Cardiac muscle cell (in vitro differentiated cells and primary cell): ENCODE results near the gene TEDC1. TPM values are rescaled to one million over a fixed set of nuclear protein-coding genes. Genes with fewer than 3 reads are reported as not detected.

Experiments
- DNase-seq, 2 donors: peaks; one replicate each; pipeline versions ENCODE4 v3.0.0 to v3.0.0-alpha.2; 2010 to 2017; ENCODE audit warnings: low read depth in 1 of 2, low spot score in 1 of 2
- H3K27ac ChIP-seq: fragments of 200-600 bp; sonication (generic); 2 replicates; pipeline ENCODE4 v1.5.1; 2016
- H3K27me3 ChIP-seq: fragments of 200-600 bp; sonication (generic); 2 replicates; pipeline ENCODE4 v1.6.0; 2016; ENCODE audit warnings: control low read depth
- H3K36me3 ChIP-seq: fragments of 200-600 bp; sonication (generic); 2 replicates; pipeline ENCODE4 v1.5.1; 2016; ENCODE audit warnings: control low read depth
- H3K4me1 ChIP-seq: fragments of 200-600 bp; sonication (generic); 2 replicates; pipeline ENCODE4 v1.8.1; 2017; ENCODE audit warnings: low read depth, mild to moderate bottlenecking, mixed run types
- H3K4me3 ChIP-seq: fragments of 200-600 bp; sonication (generic); 2 replicates; pipeline ENCODE4 v1.5.1; 2016; ENCODE audit warnings: mild to moderate bottlenecking
- H3K9me3 ChIP-seq: fragments of 200-600 bp; sonication (generic); 2 replicates; pipeline ENCODE4 v1.5.1; 2017; ENCODE audit warnings: low read depth, mild to moderate bottlenecking, control low read depth
- CTCF ChIP-seq: IDR thresholded peaks from 2 replicates; pipeline ENCODE4 v1.5.1; 2012; ENCODE audit warnings: low read depth, mild to moderate bottlenecking, low read length
- polyA plus RNA-seq: library from polyadenylated mRNA; unstranded; fragments of >200 nt; fragmentation: Nextera tagmentation; extraction: Ambion mirVana; gene quantifications from 2 replicates; pipeline ENCODE4 v1.2.1, GENCODE V29; 2016
- total RNA-seq: library from RNA; depleted of rRNA; stranded (reverse); fragments of >200 nt; gene quantifications from 2 replicates; pipeline ENCODE4 v1.2.3, GENCODE V29; 2016

The TEDC1 gene
- total and polyA plus RNA-seq, 2 experiments from 2014 or later: 27.4 to 33.0 TPM

GRCh38 chr14:105476831-105477659 lies 14.0 kb upstream of the TEDC1 start:
- Histone ChIP-seq H3K4me1 (peaks cover 56% of the 10 kb centered on the region), H3K27ac (peak overlapping the region; percentile 90), H3K9me3 (no peaks in the 10 kb centered on the region), H3K4me3 (peak overlapping the region; percentile 95), H3K27me3 (peaks cover 14% of the 10 kb centered on the region), H3K36me3 (peaks cover 8% of the 10 kb centered on the region)
- TF ChIP-seq CTCF: no peak
- peak in 1 of 2 donors; percentile 27 for DNase-seq

- DNase-seq: peak in 1 of 2 donors; percentile 21
- peak overlapping the region; percentile 18 for H3K4me3 ChIP-seq
- peaks cover 8% of the 10 kb centered on the region for H3K36me3 ChIP-seq
- TF ChIP-seq CTCF: no peak
- peaks cover 56% of the 10 kb centered on the region for H3K4me1 ChIP-seq
- peaks cover 14% of the 10 kb centered on the region for H3K27me3 ChIP-seq
- peak overlapping the region; percentile 87 for H3K27ac ChIP-seq
- H3K9me3 ChIP-seq: no peaks in the 10 kb centered on the region
Observed at GRCh38 chr14:105477660-105478397, 13.2 kb upstream of the TEDC1 start.

GRCh38 chr14:105478398-105479251 lies 12.4 kb upstream of the TEDC1 start:
- peaks cover 8% of the 10 kb centered on the region for H3K36me3 ChIP-seq
- H3K27me3 ChIP-seq: peaks cover 14% of the 10 kb centered on the region
- H3K27ac ChIP-seq: peak overlapping the region; percentile 87
- peaks cover 56% of the 10 kb centered on the region for H3K4me1 ChIP-seq
- no peak for TF ChIP-seq CTCF
- H3K9me3 ChIP-seq: no peaks in the 10 kb centered on the region
- no peak for DNase-seq
- H3K4me3 ChIP-seq: peak overlapping the region; percentile 18

GRCh38 chr14:105479431-105480158 lies 11.5 kb upstream of the TEDC1 start:
- no peak for TF ChIP-seq CTCF
- H3K4me3 ChIP-seq: no peak overlapping the region
- no peak for DNase-seq
- H3K4me1 ChIP-seq: peaks cover 61% of the 10 kb centered on the region
- H3K9me3 ChIP-seq: no peaks in the 10 kb centered on the region
- peaks cover 8% of the 10 kb centered on the region for H3K36me3 ChIP-seq
- H3K27ac ChIP-seq: peak overlapping the region; percentile 87
- H3K27me3 ChIP-seq: peaks cover 14% of the 10 kb centered on the region

- Histone ChIP-seq H3K4me1 (peaks cover 68% of the 10 kb centered on the region), H3K27me3 (peaks cover 14% of the 10 kb centered on the region), H3K27ac (peak overlapping the region; percentile 71), H3K9me3 (no peaks in the 10 kb centered on the region), H3K36me3 (peaks cover 8% of the 10 kb centered on the region), H3K4me3 (no peak overlapping the region)
- no peak for TF ChIP-seq CTCF
- DNase-seq: no peak
Observed at GRCh38 chr14:105480199-105480746, 10.8 kb upstream of the TEDC1 start.
